GM19397 (cell line): ENCODE data around the gene TRAF3IP3.

Experiments
- ATAC-seq: cut with Tn5 transposase; IDR thresholded peaks from one replicate; pipeline ENCODE4 v1.9.1; 2021; ENCODE audit warnings: mild to moderate bottlenecking, moderate library complexity; ENCODE audit not compliant: unreplicated experiment

TRAF3IP3 gene, protein sequence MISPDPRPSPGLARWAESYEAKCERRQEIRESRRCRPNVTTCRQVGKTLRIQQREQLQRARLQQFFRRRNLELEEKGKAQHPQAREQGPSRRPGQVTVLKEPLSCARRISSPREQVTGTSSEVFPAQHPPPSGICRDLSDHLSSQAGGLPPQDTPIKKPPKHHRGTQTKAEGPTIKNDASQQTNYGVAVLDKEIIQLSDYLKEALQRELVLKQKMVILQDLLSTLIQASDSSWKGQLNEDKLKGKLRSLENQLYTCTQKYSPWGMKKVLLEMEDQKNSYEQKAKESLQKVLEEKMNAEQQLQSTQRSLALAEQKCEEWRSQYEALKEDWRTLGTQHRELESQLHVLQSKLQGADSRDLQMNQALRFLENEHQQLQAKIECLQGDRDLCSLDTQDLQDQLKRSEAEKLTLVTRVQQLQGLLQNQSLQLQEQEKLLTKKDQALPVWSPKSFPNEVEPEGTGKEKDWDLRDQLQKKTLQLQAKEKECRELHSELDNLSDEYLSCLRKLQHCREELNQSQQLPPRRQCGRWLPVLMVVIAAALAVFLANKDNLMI

DNA sequence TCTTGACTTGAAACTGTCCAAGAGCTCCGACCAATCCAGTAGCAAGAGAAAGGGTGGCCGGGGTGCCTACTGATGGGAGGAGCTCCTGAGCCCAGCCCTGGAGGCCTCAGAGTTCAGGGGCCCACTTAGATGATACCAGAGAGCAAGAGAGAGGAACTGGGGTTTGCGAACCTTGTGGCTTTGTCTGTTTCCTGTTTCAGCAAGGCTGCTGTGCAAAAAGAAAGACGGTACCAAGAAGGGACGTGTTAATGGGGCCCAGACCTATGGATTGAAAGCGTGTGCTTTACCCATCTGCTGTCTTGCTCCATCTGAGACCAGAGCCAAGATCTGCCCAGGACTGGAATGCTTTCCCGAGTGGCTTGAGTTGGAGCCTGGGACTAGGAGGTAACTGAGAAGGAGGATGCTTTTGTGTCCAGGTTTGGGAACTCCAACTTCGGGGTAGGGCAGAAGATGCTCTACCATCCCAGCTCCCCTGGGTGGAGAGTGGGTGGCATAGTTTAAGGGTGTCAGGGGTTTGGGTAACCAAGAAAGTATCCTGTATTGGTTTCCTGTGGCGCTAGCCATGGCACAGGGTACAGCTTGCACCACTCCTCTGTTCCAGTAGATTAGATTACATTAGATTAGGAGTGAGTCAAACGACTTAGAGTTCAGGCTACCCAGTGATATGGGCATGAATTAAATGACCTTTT, at the start of gene TRAF3IP3:
TSS of gene TRAF3IP3 (plus strand) at position 128 of the 689 bp plus-strand sequence. CDS start 3,987 bp downstream, outside the sequence.
- ATAC-seq = peak; percentile 78

DNA sequence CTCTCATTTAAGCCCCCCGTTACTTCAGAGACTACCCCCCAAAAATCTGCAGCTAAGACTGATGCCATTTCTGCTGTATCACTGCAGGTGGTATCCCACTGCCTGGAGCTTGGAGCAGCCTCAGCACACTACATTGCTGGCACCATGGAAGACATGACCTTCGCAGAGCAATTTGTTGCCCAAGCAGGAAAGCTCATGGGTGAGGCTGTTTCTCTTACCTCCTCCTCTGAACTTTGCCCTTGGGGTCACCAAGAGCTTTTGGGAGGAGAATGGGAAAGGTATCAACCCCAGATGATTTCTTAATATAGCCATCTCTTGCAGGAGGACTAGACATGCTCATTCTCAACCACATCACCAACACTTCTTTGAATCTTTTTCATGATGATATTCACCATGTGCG, 49.2 kb upstream of the TRAF3IP3 start:
- ATAC-seq = no peak

DNA sequence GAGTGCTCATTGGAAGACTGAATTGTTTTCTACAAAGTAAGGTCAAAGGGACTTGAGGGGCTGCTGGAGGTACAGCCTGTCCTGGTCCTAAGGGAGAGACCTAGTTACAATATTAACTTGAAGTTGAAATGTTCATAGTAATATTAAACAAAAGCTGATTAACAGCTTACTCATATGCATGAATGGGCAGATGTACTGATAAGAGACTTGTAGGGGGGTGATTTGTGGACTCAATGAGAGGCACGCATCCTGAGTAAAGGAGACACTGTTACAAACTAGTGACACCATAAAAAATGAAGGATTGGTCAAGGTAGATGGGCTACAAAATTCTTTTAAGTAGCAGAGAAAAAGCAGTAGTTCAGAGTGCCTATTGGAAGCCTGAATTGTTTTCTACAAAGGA, 48.5 kb upstream of the TRAF3IP3 start:
- no peak for ATAC-seq

DNA sequence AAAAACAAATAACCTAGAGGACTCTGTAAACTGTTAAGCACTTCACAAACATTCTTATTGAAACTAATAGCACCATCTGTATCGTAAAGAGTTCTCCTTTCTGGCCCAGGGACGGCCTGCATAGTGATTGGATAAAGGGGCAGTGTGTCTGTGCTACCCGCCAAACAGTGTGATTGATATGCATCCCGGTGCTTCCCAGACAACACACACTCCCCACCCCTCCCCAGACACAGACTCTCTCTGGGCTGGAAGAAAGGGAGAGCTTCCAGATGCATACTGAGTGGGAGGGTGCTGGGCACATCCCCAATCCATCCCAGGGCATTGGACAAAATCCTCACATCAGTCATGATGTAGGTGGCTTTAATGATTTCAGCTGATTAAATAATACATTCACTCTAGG, 47.6 kb upstream of the TRAF3IP3 start:
- ATAC-seq = no peak

DNA sequence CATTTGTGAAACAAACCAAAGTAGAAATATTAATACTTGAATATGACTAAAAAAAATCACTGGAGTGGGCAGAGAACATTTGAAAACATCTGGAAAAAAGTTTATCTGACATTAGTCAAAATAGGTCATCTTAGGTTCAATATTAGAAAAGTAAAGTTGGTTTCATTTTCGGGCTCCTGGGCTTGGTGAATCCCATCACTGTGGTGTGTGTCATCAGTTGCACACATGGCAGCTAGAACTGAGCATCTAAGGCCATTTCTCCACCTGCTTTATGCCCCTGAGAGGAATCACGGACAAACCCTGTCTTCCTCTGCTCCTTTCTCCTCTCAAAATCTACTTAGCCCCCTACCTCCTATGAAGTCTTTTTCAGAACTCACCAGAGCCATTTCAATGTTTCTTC, 45.8 kb upstream of the TRAF3IP3 start:
- no peak for ATAC-seq

DNA sequence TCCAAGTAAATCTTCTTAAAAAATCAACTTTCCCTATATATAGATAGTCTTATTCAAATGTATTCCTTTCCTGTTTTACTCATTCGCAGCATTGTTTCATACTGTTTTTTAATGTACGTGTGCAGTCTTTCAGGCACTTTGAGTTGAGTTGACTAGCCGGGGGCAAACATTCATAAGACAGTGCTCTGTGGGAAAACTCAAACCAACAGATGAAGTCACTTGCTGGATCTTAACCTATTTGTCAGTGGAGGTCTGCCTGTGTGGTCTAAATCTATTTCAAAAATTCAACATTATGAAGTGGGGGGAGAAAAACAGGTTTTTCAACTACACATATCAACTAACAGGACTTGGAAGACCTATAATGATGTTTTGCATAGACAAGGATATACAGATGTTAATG, 45.0 kb upstream of the TRAF3IP3 start:
- ATAC-seq = no peak

DNA sequence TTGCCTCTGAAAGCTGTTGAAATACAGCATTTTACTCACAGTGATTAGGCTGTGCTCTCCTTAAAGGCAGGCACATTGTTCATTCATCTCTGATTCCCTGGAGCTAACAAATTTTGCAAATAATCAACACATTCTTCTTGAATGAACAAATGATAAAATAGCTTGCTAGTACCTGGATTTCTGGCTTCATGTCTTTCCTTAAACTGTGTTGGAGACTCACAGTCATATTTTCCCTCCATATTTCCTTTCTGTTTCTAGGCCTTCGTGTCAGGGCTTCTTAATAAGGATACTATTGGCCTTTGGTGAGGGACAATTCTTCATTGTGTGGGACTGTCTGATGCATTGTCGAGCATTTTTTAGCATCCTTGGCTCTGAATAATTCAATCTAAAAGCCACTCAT, 41.5 kb upstream of the TRAF3IP3 start:
- ATAC-seq = no peak

DNA sequence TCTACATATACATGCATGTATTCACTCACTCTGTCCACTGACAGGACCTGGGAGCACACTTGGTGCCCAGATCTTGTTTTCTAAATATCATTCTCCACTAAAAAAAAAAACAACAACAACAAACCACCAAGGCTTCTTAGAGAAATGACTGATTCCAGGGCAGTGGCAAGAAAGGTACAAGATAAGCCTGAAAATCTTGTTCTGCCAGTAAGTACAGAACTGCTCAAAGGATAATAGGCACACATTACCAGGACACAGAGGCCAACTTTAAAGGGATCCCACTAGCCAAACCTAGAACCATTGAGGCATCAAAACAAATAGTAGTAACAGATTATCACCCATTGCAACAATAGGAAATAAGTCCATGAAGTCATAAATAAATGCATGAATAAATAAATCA, 40.5 kb upstream of the TRAF3IP3 start:
- no peak for ATAC-seq

DNA sequence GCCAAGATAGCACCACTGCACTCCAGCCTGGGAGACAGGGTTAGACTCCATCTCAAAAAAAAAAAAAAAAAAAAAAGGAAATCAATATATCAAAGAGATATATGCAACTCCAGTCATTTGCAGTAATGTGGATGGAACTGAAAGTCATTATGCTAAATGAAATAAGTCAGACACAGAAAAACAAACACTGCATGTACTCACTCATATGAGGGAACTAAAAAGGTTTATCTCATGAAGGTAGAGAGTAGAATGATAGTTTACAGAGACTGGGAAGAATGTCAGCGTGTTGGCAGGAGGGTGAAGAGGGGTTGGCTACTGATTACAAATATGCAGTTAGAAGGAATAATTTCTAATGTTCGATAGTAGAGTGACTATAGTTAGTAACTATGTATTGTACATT, 38.0 kb upstream of the TRAF3IP3 start:
- no peak for ATAC-seq

DNA sequence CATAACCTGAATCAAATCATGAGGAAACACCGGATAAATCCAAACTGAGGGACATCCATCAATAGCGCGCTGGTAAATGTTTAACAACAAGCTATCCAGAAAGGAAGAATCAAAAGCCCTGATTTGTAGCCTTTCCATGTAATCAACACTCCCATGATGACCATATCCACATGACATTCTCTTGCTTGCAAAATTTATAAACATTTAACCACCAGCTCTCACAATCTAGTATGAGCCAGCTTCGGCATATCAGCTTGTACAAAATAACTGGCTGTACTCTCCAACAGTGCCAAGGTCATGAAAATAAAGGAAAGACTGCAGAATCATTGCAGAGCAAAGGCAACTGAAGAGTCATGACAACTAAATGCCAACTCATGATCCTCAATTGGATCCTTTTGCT, 35.5 kb upstream of the TRAF3IP3 start:
- ATAC-seq = no peak

DNA sequence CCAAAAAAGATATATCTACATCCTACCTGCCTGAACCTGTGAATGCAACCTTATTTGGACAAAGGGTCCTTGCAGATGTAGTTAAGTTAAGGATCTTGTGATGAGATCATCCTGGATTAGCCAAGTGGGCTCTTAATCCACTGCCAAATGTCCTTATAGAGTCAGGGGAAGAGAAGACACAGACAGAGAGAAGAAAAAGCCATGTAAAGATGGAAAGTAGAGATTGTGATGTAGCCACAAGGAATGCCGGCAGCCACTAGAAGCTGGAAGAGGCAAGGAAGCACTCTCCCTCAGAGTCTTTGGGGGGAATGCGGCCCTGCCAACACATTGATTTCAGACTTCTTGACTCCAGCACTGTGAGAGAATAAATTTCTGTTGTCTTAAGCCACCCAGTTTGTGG, 35.0 kb upstream of the TRAF3IP3 start:
- no peak for ATAC-seq

DNA sequence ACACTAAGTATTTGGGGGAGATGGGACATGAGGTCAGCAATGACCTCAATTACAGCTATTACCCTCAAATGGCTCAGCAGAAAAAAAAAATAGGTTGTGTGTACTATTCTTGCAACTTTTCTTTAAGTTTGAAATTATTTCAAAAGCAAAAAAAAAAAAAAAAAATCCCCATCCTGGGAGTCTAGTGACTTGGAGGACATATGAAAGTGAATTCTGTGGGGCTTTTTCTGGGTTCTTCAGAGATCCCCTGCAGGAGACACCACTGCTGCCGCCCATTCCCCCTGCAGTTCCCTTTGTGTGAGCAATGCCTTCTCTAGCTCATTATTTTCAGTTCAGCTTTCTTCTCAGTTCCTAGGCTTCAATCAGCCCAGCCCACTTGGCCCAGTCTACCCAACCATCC, 34.5 kb upstream of the TRAF3IP3 start:
- no peak for ATAC-seq

DNA sequence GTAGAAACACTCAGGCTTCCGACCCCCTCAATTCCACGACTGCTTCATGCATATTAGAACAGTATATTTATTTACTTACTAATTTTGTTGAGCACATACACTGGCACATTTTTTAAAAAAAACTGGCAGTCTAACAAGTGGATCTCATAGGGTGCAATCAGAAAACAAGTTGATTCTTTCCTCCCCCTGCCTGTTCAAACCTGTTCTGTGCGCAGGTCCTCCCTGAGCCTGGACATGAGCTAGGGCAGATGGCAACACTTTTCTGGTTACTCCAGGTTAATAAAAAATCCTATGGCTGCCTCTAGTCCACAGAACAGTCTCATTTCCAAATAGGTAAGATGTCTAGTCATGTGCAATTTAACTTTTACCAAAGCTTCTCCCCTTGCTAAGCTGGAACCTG, 32.6 kb upstream of the TRAF3IP3 start:
- no peak for ATAC-seq

DNA sequence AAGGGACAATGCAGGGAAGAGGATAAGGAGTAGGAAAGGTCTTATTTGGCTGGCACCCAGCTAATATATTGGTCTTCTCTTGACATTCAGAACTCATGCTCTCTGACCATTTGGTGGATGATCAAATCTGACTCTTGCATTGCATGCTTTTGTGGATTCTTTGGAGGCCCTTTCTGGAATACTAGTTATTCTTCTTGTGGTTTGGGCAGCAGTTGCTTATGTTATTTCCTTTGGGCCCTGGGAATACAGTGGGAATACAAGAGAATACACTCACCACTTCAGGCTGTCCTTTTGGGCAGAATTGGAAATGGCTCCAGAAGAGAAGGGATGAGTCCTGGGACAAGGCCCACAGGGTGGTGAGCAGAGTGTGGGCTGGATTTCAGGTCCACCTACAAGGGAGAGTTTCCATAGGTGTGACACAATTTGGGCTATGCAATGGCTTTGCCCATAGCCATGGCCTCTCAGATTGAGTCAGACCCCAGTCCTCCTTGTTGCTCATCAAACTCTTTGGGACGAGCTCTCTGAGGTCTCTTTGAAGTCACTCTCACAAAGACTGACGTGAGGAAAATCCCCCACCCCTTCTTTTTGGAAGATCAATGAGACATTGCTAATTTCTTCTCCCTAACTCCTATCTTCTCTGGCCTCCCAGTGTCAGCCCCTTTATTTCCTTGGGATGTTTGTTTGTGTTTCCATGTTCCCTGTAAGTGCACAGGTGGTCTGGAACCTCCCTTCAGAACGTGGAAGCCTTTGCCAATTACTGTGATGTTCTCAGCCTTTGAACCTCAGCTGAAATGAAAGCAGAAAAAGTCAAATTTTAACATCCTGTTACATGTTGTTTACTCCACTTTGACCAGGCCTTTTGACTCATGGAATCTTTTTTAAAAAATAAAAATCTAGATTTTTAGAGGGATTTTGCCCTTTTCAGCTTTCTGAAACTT, 31.8 kb upstream of the TRAF3IP3 start:
- no peak for ATAC-seq

DNA sequence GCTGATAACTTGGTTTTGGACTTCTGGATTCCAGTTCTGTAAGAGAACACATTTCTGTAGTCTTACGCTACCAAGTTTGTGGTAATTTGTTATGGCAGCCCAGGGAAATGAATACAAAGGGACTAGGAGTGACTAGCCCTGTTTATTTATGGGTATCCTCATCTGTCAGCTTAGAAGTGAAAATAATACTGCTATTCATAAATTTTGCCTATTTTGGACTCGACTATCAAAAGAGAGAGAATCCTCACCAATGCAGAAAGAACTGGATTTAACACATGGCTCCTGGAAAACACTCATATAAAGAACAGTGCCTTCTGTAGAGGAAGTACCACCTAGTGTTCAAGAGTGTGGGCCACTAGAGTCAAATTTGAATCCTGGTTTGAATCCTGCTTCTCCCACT, 28.6 kb upstream of the TRAF3IP3 start:
- no peak for ATAC-seq

DNA sequence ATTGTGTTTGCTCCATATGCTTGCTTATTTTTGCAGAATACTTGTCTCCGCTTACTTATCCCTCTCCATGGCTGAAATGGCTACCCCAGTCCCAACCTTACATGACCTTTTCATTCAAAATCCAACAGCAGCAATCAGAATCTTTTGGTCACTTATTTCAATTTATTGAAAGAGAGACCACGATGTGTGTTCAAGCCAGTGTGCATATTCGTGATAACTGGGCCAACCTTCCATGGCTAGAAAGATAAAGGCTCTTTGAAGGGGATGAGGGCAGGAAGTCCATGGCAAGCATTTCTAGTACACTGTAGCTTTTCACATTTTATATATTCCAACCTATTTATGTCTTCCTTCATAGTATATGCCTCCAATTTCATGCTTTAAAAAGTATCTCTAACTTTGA, 28.1 kb upstream of the TRAF3IP3 start:
- no peak for ATAC-seq

DNA sequence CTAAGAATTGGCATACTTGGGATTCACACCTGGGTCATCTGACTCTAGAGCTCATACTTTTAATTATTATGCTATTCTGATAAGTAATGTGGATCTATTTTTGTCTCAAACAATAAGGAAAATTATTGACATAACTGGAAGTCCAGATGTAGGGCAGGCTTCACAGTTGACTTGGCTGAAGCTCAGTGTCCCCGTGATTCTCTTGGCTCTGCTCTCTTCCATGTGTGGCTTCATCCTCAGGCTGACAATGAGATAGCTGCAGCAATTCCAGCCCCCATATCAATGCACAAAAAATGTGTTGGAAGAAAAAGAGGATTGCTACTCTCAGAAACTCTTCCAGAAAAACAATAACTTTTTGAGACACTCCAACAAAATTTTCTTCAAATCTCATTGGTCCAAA, 27.4 kb upstream of the TRAF3IP3 start:
- ATAC-seq = no peak

DNA sequence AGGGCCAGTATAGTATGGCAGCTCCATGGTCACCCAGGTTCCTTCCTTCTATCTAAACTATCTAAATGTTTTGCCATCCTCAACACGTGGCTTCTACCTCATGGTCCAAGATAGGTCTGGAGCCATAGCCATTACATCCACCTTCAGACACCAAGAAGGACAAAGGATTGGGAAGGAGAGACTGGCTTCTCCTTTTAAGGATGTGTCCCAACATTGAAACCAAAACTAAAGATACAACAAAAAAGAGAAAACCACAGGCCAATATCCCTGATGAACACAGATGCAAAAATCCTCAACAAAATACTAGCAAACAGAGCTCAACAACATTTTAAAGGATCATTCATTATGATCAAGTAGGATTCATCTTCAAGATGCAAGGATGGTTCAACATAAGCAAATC, 26.4 kb upstream of the TRAF3IP3 start:
- no peak for ATAC-seq

DNA sequence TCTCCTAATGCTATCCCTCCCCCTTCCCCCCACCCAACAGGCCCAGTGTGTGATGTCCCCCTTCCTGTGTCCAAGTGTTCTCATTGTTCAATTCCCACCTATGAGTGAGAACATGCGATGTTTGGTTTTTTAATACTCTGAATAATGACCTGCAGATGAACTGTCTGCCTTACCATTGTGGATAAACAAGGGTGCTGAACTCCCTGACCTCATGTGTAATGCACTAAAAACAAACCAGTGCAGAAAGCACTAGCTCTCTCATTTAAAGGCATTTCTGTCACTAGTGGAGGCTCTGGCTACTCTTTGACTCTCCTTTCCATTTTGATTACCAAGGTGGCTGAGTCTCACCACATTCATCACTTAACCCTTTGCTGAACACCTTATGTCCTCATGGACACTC, 23.1 kb upstream of the TRAF3IP3 start:
- ATAC-seq = no peak

DNA sequence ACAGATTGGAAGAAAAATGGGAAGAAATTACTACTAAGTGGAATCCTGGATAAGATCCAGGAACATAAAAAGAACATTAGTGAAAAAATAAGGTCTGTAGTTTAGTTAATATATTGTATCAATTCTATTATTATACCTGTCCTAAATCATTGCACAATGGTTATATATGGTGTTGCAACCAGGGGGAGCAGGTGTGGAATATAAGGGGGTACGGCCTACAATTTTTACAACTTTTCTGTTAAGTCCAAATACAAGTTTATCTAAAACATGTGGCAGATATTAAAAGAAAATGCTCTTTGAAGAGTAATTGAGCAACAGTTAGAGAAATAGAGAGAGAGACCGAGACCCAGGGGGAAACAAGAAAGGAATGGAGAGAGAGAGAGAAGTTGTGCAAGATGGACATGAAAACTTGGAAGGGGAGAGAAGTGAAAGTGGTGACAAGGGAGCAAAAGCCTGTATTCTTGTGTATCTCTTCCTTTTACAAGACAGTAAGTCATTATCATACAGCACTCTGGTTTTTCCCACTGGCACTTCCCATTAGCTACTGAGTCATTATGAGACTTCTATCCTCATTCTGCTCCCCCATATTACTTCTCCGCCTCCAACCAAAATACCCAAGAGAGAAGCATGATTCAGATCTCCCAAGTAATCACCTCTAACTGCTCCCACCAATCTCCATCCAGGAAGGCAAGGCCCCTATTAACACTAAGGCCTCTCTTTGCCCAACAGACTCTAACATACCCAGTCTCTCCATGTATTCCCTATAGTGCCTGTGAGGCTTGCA, 22.3 kb upstream of the TRAF3IP3 start:
- ATAC-seq = no peak
